Measurements from ENCODE around the gene FAM168B. TPM values are rescaled to one million over a fixed set of nuclear protein-coding genes. Genes with fewer than 3 reads are reported as not detected.

FAM168B gene
- total RNA-seq, 4 donors from 2014 or later = 70.4 to 130 (median 99.0) TPM

DNA sequence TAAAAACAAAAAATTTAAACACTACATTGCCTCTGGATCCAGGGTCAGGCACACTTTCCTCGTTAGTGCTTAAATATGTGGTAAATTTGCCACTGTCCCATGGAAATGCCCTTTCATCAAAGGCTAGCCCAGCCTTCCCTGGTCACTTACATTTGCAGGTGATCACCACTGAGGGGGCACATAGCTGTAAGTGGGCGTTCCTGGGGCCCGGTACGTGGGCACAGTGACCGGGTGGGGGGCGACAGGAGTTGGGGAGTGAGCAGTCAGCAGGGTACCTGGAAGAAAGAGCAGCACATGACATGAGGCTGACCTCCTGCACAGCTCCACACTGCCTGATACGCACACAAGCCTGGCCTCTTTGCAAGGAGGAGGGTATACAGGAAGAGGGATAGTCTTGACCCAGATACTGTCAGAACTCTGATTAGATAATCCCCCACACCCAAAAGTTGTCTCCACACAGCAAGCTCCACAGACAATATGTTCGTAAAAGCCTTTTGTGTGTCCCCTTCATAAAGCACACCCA is 40.5 kb downstream of the FAM168B start:
- peaks cover 87% of the 10 kb centered on the region for H3K36me3 ChIP-seq
- no peaks in the 10 kb centered on the region for H3K9me3 ChIP-seq
- peak in 1 of 2 donors; percentile 34 for DNase-seq (ENCODE audit: low spot score in 2 of 2)
- H3K4me1 ChIP-seq = peaks cover 16% of the 10 kb centered on the region
- TF ChIP-seq CTCF (IDR thresholded peaks at IDR 0.05) (no peak), POLR2AphosphoS5 (IDR thresholded peaks at IDR 0.05) (no peak), EP300 (IDR thresholded peaks at IDR 0.05) (no peak), POLR2A (IDR thresholded peaks at IDR 0.05) (no peak)
- H3K4me3 ChIP-seq = no peak overlapping the region
- H3K27me3 ChIP-seq = no peaks in the 10 kb centered on the region
- WGBS = 95% methylated on average over 8 of the region's 8 CpGs
- no peak overlapping the region for H3K27ac ChIP-seq

DNA sequence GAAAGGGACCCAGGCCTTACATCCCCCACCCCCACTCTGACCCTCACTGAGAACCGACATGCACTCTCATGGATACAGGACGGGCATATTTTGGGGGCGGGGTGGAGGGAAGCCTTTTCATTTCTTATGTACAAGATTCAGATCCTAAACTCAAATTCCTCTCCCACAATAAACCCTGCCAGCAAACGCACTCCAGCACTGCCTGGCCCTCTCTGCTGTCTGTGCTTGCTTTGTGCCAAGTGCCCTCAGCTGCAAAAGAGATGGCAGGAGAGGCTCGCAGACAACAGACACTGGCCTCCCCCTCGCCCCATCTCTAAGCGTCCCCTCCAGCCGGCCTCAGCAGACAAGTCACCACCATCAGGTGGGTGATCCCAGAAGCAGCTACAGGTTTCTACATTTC is 42.4 kb downstream of the FAM168B start:
- Histone ChIP-seq H3K4me1 (peaks cover 5% of the 10 kb centered on the region), H3K4me3 (no peak overlapping the region), H3K9me3 (no peaks in the 10 kb centered on the region), H3K36me3 (peaks cover 100% of the 10 kb centered on the region), H3K27ac (no peak overlapping the region), H3K27me3 (no peaks in the 10 kb centered on the region)
- DNase-seq (ENCODE audit: low spot score in 2 of 2) = peak in 1 of 2 donors; percentile 66
- TF ChIP-seq EP300 (IDR thresholded peaks at IDR 0.05) (no peak), CTCF (IDR thresholded peaks at IDR 0.05) (no peak), POLR2AphosphoS5 (IDR thresholded peaks at IDR 0.05) (no peak), POLR2A (IDR thresholded peaks at IDR 0.05) (no peak)
- WGBS = 92% methylated on average over 8 of the region's 8 CpGs

DNA sequence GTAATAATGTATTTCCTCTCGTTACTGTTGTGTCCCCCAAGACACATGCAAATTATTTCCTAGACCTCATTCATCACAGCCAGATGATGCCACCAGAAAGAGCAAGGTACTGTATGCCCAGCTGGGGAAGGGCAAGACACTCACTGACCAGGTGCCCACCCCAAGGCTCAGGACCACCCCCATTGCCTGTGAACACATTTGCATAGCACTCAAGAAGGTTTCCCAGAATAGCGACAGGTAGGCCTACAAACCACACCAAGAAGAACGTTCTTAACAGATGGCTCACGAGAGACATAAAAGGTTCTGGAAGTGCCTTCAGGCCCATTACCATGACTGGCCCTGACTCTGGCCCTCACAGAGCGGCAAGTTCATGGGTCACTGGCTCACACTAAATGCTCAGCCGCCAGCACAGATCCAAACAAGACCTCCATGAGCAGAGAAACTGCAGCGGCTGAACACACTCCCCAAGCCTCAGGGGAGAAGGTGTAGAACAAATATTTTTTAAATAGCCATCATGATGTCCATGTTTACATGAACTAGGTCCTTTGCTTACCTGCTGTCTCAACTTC is 44.0 kb downstream of the FAM168B start:
- peaks cover 91% of the 10 kb centered on the region for H3K36me3 ChIP-seq
- DNase-seq (ENCODE audit: low spot score in 2 of 2) = peak in 1 of 2 donors; percentile 38
- no peak for TF ChIP-seq CTCF (IDR thresholded peaks at IDR 0.05)
- no peak for TF ChIP-seq POLR2A (IDR thresholded peaks at IDR 0.05)
- TF ChIP-seq EP300 (IDR thresholded peaks at IDR 0.05) = no peak

DNA sequence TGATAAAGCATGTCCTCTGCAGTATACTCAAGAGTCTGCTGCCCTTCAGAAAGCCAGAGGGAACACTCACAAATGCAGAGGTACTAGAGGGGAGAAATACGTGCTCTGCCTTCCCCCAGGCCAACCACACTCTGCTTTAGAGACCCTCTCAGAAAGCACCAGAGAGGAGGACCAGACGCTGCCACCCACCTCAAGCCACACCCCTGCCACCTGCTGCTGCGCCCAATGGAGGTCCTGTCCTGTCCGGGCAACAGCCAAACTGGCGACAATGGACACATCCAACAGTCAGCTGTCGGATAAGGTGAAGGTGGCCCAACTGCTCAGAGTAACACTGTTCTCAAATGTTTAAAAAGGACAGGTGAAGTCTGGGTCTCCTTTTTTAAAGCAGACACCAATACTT is 44.6 kb downstream of the FAM168B start:
- Histone ChIP-seq H3K4me3 (no peak overlapping the region), H3K36me3 (peaks cover 88% of the 10 kb centered on the region), H3K27ac (no peak overlapping the region), H3K9me3 (no peaks in the 10 kb centered on the region), H3K27me3 (no peaks in the 10 kb centered on the region), H3K4me1 (no peaks in the 10 kb centered on the region)
- DNase-seq (ENCODE audit: low spot score in 2 of 2) = peak in 1 of 2 donors; percentile 61
- WGBS = 79% methylated on average over 2 of the region's 6 CpGs
- TF ChIP-seq CTCF (IDR thresholded peaks at IDR 0.05) = no peak
- no peak for TF ChIP-seq EP300 (IDR thresholded peaks at IDR 0.05)
- no peak for TF ChIP-seq POLR2AphosphoS5 (IDR thresholded peaks at IDR 0.05)
- no peak for TF ChIP-seq POLR2A (IDR thresholded peaks at IDR 0.05)

More for the DNA sequence above, 44.0 kb downstream of the FAM168B start:
- 91% methylated on average over 7 of the region's 7 CpGs for WGBS
- no peaks in the 10 kb centered on the region for H3K27me3 ChIP-seq
- H3K9me3 ChIP-seq = no peaks in the 10 kb centered on the region
- no peak overlapping the region for H3K27ac ChIP-seq
- no peak overlapping the region for H3K4me3 ChIP-seq
- no peaks in the 10 kb centered on the region for H3K4me1 ChIP-seq

GRCh38 chr2:131047920-131048560 is 45.2 kb downstream of the FAM168B start:
- 80% methylated on average over 11 of the region's 11 CpGs for WGBS
- no peaks in the 10 kb centered on the region for H3K9me3 ChIP-seq
- no peak overlapping the region for H3K27ac ChIP-seq
- H3K4me1 ChIP-seq = no peaks in the 10 kb centered on the region
- H3K4me3 ChIP-seq = no peak overlapping the region
- DNase-seq (ENCODE audit: low spot score in 2 of 2) = peak in 1 of 2 donors; percentile 50
- no peak for TF ChIP-seq CTCF (IDR thresholded peaks at IDR 0.05)
- TF ChIP-seq POLR2A (IDR thresholded peaks at IDR 0.05) = no peak
- TF ChIP-seq EP300 (IDR thresholded peaks at IDR 0.05) = no peak
- TF ChIP-seq POLR2AphosphoS5 (IDR thresholded peaks at IDR 0.05) = no peak
- H3K27me3 ChIP-seq = no peaks in the 10 kb centered on the region
- peaks cover 88% of the 10 kb centered on the region for H3K36me3 ChIP-seq

All from suprapubic skin (tissue), 4 donors.